ENCODE results near the gene CAMTA1.

Gene CAMTA1

DNA sequence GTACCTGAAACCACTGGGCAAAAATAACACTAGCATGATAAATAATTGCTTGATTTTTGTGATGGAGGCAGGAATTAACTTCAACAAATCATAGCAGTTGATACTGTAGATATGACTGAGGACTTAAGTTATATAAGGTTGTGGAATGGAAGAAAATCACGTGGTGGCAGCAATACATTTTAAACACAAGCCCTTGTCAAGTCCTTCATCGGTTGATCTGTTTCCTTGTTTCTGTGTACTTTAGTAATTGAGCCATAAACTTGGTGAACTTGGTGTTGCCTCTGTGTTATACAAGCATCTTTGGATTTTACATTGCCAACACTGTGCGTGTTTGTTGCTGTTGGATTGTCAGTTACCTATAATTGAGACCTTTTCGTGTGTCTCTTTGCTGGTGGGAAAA lies 114.4 kb downstream of the CAMTA1 start:
- H3K36me3 ChIP-seq (ENCODE audit: control insufficient read depth in 2 of 2, insufficient read depth in 1 of 2, low read length in 2 of 2), result no peaks in the 10 kb centered on the region
- H3K4me3 ChIP-seq (ENCODE audit: low read depth, low read length), result no peak overlapping the region
- POLR2A ChIA-PET, result no interaction called here
- H3K27ac ChIP-seq (ENCODE audit: extremely low read depth, low read depth, low read length), result no peak overlapping the region
- H3K4me1 ChIP-seq (ENCODE audit: control insufficient read depth, insufficient read depth, low read length), result no peaks in the 10 kb centered on the region
- TF ChIP-seq ZXDB (tag by site-specific recombination; IDR thresholded peaks at IDR 0.05) (no peak), ZNF521 (tag by site-specific recombination; IDR thresholded peaks at IDR 0.05) (no peak), ZFP69B (tag by site-specific recombination; IDR thresholded peaks at IDR 0.05) (no peak), ZNF174 (tag by site-specific recombination; IDR thresholded peaks at IDR 0.05) (no peak), TCF7L2 (IDR thresholded peaks at IDR 0.05; ENCODE audit: borderline replicate concordance, low read depth, low read length) (no peak), ZFP41 (tag by site-specific recombination; IDR thresholded peaks at IDR 0.05; ENCODE audit: borderline replicate concordance) (no peak), ZSCAN23 (tag by site-specific recombination; IDR thresholded peaks at IDR 0.05) (no peak), ZNF830 (tag by site-specific recombination; IDR thresholded peaks at IDR 0.05; ENCODE audit: low read depth) (no peak), ZNF629 (tag by site-specific recombination; IDR thresholded peaks at IDR 0.05) (no peak), ZNF747 (tag by site-specific recombination; IDR thresholded peaks at IDR 0.05) (no peak), ZNF175 (tag by site-specific recombination; IDR thresholded peaks at IDR 0.05) (no peak), ZSCAN30 (tag by site-specific recombination; IDR thresholded peaks at IDR 0.05) (no peak), ZNF677 (tag by site-specific recombination; IDR thresholded peaks at IDR 0.05) (no peak), GLI4 (tag by site-specific recombination; IDR thresholded peaks at IDR 0.05) (no peak), ZNF501 (tag by site-specific recombination; IDR thresholded peaks at IDR 0.05) (no peak)
- TF ChIP-seq, protein P1, sequence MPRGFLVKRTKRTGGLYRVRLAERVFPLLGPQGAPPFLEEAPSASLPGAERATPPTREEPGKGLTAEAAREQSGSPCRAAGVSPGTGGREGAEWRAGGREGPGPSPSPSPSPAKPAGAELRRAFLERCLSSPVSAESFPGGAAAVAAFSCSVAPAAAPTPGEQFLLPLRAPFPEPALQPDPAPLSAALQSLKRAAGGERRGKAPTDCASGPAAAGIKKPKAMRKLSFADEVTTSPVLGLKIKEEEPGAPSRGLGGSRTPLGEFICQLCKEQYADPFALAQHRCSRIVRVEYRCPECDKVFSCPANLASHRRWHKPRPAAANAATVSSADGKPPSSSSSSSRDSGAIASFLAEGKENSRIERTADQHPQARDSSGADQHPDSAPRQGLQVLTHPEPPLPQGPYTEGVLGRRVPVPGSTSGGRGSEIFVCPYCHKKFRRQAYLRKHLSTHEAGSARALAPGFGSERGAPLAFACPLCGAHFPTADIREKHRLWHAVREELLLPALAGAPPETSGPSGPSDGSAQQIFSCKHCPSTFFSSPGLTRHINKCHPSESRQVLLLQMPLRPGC (tag by site-specific recombination; IDR thresholded peaks at IDR 0.05), result no peak
- CTCF ChIA-PET, result interaction anchor here (2.3 kb wide), 1 partner anchor 10 kb away, joined by 9 read pairs; no protein-coding TSS in a partner anchor
- no peaks in the 10 kb centered on the region for H3K9me3 ChIP-seq (ENCODE audit: control insufficient read depth, insufficient read depth, low read depth, low read length)

DNA sequence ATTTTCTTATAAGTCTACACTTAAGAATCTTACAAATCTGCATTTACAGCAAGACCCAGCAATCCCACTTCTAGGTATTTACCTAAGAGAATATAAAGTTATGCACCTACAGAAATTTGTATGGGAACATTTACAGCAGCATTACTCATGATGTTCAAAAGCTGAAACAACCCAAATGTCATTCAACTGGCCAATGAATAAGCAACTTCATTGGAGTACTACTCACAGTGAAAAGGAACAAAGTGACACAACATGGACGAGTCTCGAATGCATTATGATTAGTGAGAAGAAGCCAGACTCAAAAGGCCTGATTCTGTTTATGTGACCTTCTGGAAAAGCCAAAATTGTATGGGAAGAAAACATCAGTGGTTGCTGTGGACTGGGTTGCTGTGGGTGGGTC lies 116.9 kb downstream of the CAMTA1 start:
- POLR2A ChIA-PET, result no interaction called here
- CTCF ChIA-PET, result interaction anchor here (3.0 kb wide), 1 partner anchor 12 kb away, joined by 16 read pairs; no protein-coding TSS in a partner anchor

More for the DNA sequence above, 116.9 kb downstream of the CAMTA1 start:
- no peaks in the 10 kb centered on the region for H3K36me3 ChIP-seq (ENCODE audit: control insufficient read depth in 2 of 2, insufficient read depth in 1 of 2, low read length in 2 of 2)
- no peak overlapping the region for H3K4me3 ChIP-seq (ENCODE audit: low read depth, low read length)
- TF ChIP-seq ZNF530 (tag by site-specific recombination; IDR thresholded peaks at IDR 0.05; ENCODE audit: low read depth), result no peak
- TF ChIP-seq ZNF707 (tag by site-specific recombination; IDR thresholded peaks at IDR 0.05), result no peak
- TF ChIP-seq ZBTB48 (tag by site-specific recombination; IDR thresholded peaks at IDR 0.05), result no peak
- no peak for TF ChIP-seq YY1 (tag by site-specific recombination; IDR thresholded peaks at IDR 0.05)
- no peak for TF ChIP-seq RBAK (tag by site-specific recombination; IDR thresholded peaks at IDR 0.05)
- no peak for TF ChIP-seq ZNF830 (tag by site-specific recombination; IDR thresholded peaks at IDR 0.05; ENCODE audit: low read depth)
- no peak for TF ChIP-seq ZNF585B (tag by site-specific recombination; IDR thresholded peaks at IDR 0.05)
- no peak for TF ChIP-seq ZNF76 (tag by site-specific recombination; IDR thresholded peaks at IDR 0.05; ENCODE audit: borderline replicate concordance, low read depth)
- no peak for TF ChIP-seq ZNF837 (tag by site-specific recombination; IDR thresholded peaks at IDR 0.05)
- TF ChIP-seq, protein P2, sequence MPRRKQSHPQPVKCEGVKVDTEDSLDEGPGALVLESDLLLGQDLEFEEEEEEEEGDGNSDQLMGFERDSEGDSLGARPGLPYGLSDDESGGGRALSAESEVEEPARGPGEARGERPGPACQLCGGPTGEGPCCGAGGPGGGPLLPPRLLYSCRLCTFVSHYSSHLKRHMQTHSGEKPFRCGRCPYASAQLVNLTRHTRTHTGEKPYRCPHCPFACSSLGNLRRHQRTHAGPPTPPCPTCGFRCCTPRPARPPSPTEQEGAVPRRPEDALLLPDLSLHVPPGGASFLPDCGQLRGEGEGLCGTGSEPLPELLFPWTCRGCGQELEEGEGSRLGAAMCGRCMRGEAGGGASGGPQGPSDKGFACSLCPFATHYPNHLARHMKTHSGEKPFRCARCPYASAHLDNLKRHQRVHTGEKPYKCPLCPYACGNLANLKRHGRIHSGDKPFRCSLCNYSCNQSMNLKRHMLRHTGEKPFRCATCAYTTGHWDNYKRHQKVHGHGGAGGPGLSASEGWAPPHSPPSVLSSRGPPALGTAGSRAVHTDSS (tag by site-specific recombination; IDR thresholded peaks at IDR 0.05), result no peak
- no peak for TF ChIP-seq KLF7 (tag by site-specific recombination; IDR thresholded peaks at IDR 0.05; ENCODE audit: borderline replicate concordance)
- no peak for TF ChIP-seq ZNF664 (tag by site-specific recombination; IDR thresholded peaks at IDR 0.05)
- TF ChIP-seq ZNF747 (tag by site-specific recombination; IDR thresholded peaks at IDR 0.05), result no peak
- TF ChIP-seq, protein P1 (tag by site-specific recombination; IDR thresholded peaks at IDR 0.05), result no peak
- TF ChIP-seq BCL11A (tag by site-specific recombination; IDR thresholded peaks at IDR 0.05; ENCODE audit: low read depth), result no peak
- no peak for TF ChIP-seq ZNF202 (tag by site-specific recombination; IDR thresholded peaks at IDR 0.05; ENCODE audit: borderline replicate concordance)
- TF ChIP-seq ZNF610 (tag by site-specific recombination; IDR thresholded peaks at IDR 0.05; ENCODE audit: borderline replicate concordance), result no peak
- no peak for TF ChIP-seq KLF16 (tag by site-specific recombination; IDR thresholded peaks at IDR 0.05)
- no peaks in the 10 kb centered on the region for H3K4me1 ChIP-seq (ENCODE audit: control insufficient read depth, insufficient read depth, low read length)
- H3K27ac ChIP-seq (ENCODE audit: extremely low read depth, low read depth, low read length), result no peak overlapping the region
- H3K9me3 ChIP-seq (ENCODE audit: control insufficient read depth, insufficient read depth, low read depth, low read length), result no peaks in the 10 kb centered on the region

All from HEK293 (cell line).